Ovary (tissue), 3 donors: ENCODE data around the gene GADD45A.

ENCODE experiments used
- POLR2A ChIP-seq: fragments of 450-650 bp; IDR thresholded peaks from one replicate; pipeline ENCODE4 v1.6.1; 2017; ENCODE audit warnings: antibody characterized with exemption, mild to moderate bottlenecking, moderate library complexity
- TF ChIP-seq, protein P1 (sequence below), 3 donors: fragments of 450-650 bp in 2 of 3; fragments of 200-600 bp in 1 of 3; IDR thresholded peaks; one replicate each; pipeline versions ENCODE4 v1.5.1 to v1.8.0; 2016 to 2022; ENCODE audit warnings: antibody characterized with exemption in 3 of 3, mild to moderate bottlenecking in 1 of 3
- donor health status: DM: no; HTN: no; CAD: no.

DNA sequence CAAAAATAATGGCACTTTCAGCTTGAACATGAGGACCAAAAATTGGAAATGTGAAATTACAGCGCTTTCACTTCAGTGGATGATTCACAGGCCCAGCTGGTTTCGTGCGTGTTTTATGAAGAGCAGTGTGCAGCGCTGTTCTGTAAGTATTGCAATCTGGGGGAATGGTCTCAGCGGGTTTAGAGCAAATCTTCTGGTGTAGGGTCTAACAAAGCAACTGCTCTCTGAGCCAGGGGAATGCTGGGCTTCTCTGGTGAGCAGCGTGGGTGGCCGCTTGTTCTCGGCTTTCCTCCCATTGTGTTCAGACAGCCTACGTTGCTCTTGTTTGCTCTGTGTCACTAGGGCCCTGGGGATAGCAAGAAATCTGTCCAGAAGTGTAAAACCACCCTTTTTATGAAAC, 42.4 kb upstream of the GADD45A start:
- no peak for TF ChIP-seq POLR2A
- TF ChIP-seq, protein P1, sequence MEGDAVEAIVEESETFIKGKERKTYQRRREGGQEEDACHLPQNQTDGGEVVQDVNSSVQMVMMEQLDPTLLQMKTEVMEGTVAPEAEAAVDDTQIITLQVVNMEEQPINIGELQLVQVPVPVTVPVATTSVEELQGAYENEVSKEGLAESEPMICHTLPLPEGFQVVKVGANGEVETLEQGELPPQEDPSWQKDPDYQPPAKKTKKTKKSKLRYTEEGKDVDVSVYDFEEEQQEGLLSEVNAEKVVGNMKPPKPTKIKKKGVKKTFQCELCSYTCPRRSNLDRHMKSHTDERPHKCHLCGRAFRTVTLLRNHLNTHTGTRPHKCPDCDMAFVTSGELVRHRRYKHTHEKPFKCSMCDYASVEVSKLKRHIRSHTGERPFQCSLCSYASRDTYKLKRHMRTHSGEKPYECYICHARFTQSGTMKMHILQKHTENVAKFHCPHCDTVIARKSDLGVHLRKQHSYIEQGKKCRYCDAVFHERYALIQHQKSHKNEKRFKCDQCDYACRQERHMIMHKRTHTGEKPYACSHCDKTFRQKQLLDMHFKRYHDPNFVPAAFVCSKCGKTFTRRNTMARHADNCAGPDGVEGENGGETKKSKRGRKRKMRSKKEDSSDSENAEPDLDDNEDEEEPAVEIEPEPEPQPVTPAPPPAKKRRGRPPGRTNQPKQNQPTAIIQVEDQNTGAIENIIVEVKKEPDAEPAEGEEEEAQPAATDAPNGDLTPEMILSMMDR (IDR thresholded peaks at IDR 0.05) = no peak
